ENCODE results near the gene VDR.

GRCh38 chr12:47803191-47803875, 101.5 kb downstream of the VDR start:
- TF ChIP-seq POLR2AphosphoS5 (IDR thresholded peaks at IDR 0.05; ENCODE audit: low read depth, low read length): no peak
- TF ChIP-seq TAF1 (IDR thresholded peaks at IDR 0.05; ENCODE audit: borderline replicate concordance, insufficient read depth, low read length): no peak
- TF ChIP-seq SIN3A (IDR thresholded peaks at IDR 0.05; ENCODE audit: borderline replicate concordance, insufficient read depth, low read length): no peak
